GM18517 (cell line): ENCODE results near the gene CCDC12.

Experiments
- ATAC-seq: cut with Tn5 transposase; IDR thresholded peaks from one replicate; pipeline ENCODE4 v1.9.1; 2021; ENCODE audit warnings: mild to moderate bottlenecking, moderate library complexity; ENCODE audit not compliant: unreplicated experiment

Gene CCDC12

DNA sequence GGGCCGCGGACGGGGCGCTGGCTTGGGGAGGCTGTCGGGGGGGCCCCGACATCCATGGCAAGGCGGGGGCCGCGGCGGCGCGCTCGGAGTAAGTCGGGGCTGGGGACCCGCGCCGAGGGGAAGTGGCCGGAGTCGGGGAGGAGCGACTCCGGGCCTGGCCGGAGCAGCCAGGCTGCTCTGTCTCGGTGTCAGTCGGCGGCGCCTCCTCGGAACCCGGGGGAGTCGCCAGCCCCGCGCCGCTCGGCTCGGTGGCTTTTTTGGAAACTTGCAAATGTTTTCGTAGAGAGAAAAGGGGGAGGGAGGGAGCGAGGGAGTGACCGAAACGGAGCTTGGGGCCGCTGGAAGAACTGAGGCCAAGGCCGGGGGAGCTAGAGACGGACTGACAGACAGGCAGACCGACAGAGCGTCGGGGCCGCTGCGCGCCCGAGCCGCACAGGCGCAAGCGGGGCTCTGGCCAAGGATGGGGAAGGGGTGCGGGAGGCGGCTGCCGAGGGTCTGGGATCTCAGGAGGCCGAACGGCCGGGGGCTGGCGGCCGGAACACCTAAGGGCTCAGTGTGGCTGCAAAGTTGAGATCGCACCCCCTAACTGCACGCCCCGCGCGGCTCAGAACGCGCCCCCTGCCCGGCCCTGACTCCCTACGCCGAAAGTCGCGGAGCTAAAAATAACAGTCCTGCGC is 94.0 kb downstream of the CCDC12 start:
- no peak for ATAC-seq

DNA sequence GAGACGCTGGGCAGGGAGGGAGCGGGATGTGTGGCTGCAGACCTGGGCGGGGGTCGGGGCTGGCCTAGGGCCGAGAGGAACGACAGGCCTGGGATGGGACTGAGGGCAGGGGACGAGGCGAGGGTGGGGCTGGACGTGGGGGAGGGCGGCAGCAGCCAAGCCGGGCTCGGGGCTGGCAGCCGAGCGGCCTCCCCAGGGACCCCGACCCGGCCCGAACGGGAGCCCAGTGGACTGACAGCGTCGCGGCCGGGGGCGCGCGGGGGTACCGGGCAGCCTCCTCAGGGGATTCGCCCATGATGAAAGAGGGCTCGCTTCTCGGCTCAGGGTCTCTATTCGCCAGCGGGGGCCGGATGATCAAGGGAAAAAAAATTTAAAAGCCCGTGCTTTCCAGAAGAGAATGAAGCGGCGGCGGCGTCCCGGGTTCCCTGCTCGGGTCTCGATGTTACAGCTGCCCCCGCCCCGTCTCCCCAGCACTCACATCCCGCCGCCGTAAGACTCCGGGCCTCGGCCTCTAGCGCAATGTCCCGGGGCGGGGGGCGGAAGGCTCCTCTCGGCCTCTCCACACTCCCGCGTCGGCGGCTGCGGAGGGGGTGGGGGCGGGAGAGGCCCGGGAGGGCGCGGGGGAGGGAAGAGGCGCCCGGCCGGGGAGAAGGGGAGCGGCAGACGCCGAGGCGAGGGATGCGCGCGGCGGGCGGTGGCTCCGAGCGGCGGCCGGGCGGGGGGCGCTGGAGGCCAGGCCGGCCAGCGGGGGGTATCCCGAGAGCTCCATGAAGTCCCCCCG is 94.8 kb downstream of the CCDC12 start:
- ATAC-seq, result no peak

DNA sequence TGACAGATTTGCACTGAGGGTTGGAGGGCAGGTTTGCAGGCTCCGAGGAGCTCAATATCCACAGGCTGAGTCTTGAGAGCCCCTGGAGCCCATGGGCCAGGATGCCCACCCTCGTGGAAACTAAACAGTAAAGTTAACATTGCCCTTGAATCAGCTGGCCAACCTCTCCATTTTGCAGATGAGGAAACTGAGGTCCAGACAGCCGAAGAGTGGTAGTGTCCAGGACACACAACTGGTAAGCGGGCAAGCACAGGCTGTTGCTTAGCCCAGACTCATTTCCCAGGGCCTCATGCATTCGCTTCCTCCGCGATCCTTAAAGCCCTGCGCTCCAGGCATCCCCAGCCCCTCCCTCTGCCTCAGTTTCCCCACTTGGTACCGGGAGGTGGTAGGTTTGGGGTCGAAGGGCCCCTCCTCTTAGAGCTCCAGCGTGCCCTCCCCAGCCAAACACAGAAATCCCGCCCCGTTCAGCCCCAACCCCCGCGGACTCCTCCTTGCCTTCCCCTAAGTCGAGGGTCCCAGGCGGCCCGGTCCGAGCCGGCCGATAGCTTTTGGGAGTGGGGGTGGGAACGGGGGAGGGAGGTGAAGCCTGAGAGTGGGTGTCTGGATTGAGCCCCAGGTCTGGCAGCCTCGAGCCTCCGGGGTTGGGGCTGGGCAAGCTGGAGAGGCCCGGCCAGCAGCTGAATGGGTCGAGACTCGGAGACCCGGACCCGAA is 95.5 kb downstream of the CCDC12 start:
- ATAC-seq, result no peak

DNA sequence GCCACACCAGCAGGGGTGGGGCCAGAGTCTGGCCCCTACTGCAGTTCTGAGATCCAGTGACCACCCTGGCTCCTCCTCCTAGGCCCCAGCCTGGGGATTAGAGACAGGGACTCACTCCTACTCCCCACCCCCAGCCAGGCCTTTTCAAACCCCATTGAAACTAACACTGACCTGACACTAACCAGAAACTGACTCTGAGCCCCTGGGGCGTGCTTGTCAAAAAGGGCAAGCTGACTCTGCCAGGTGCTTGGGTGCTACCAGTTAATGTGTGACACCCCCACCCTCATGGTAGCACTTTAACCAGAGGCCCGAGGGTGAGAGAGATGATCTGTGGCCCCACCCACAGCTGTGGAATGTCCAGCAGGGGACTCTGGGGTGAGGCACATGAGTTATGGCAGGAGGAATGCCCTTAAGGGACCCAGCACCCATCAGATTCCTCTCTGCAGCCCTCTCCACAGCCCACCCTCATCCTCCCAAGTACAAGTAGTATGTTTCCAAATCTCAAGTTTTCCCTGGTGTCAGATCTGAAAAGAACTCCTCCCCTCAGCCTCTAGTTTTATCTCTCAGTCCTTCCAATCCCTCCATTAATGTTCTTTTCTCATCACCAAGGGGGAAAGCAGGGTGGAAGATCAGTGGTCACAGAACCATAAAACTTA is 97.6 kb downstream of the CCDC12 start:
- no peak for ATAC-seq

DNA sequence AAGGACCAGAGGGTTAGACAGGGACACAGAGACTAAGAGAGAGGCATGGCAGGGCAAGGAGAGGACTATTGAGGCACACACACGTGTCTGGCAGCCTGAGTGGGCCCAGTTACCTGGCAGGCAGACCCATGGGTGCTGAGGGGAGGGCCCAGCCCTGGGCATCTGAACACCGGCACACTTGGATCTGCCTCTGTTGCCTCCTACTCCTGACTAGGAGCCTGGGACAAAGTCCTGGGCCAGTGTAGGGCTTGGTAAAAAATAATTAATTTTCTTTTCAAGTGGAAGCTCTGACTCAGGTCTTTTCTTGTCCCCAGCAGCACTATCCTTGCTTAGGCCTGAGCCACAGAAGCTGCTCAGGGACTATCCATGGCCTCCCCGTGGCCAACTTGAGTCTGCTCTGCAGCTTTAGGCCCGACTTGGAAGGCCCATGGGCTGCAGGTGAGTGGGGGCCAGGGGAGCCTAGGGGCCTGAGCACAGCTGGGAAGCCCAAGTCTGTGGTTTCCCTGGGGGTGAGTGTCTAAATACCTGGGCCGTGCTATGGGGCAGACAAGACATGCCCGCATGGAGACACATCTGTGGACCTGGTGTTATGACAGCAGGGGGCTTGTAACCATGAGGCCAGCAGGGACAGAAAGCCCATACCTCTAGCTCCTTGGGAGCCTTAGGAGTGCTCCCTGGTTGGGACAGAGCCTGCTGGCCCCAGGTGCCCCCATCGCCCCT is 99.0 kb downstream of the CCDC12 start, which contains the start of gene PTH1R:
Gene PTH1R (plus strand): TSS at position 316 of the 720 bp plus-strand sequence. CDS start 5,839 bp downstream, outside the sequence.
- no peak for ATAC-seq

DNA sequence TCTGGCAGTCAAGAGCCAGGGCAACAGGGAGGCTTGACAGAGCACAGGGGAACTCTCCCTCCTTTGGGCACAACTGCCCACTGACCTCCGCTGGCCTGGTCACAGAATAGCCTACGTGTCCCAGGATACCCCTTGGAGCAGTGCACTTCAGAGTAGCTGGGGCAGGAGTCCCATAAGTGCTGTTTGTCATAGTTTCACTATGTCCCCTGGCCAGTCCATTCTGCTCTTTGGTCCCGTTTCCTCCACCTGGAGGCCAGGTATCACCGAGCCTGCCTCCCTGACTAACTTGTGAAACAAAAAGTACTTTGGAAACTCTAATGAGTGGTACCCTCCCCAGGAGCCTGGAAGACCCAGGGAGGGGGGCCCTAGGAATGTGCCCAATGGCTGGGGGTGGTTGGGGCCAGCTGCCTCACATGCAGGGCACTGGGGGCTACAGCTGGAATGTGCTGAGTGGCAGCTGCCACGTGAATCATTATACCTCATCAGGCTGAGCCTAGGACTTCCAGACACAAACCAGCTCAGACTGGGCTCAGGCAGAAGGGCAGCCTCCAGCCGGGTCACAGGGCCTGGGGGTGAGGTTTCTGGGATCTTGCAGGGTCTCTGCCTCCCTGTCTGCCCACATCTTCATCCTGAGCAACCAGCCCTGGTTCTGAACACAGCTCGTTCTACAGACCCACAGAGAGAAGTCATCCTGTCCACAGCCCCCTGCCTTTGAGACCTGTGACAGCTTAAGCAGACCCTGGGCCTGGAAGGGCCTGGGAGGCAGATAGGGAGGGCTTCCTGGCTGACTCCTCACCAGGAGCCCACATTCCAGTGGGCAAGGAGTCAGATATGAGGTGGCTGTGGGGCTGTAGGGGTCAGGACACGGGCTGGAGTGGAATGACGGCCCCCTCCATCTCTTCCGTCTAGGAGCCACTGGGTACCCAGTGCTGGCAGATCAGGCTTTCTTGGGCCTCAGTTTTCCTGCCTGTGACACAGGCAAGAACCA is 99.9 kb downstream of the CCDC12 start:
- ATAC-seq, result no peak

DNA sequence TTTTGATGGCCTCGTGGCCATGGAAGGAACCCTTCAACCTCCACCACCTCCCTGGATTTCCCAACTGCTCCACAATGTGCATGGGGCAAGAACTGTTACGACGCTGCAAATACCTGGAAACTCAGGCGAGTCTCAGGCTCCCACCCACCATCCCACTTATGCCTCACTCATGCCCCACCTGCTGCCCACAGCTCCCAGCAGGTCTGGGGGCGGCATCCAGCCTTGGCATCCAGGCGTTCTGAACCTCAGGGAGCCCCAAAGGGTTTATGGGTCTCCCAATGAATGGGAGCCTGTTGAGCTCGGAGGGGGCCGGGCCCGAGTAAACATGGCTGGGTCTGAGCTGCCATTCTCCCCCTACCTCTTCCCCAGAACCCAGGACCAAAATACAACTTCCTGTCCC is 101.0 kb downstream of the CCDC12 start:
- ATAC-seq, result no peak

DNA sequence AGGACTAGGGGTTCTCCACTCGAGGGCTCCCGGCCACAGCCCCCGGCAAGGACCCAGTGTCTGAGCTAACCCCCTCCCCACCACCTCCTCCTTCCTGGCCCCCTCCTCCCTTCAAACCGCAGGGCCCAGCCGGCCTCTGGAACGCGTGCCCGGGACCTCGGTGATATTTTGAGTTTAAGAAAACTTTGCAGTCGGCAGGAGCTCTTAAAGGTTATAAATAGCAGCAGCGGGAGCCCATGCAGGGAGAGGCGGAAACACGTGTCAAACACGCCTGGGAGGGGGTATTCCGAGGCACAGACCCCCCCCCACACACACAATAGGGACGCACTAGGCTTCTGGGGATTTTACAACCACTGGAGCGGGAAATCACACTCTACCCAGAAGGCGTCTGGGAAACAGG is 102.1 kb downstream of the CCDC12 start:
- no peak for ATAC-seq

DNA sequence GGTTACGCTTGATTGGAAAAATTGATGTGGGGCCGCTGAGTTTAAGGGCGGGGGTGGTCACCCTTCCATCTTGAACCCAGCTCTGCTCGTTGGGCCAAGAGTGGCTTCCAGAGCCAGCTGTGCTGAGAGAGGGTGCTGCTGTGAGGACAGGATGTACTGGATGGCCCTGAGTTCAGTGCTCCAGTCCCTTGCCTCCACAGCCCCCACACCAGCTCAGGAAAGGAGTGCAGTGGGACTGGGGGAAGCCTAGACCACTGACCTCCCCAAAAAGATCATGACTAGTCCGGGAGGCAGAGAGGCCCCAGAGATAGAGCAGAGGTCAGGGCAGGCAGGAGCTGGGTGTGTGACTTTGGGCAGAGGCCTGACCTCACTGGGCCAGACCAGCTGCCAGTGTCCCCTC is 103.0 kb downstream of the CCDC12 start:
- ATAC-seq, result no peak
